Subcutaneous adipose tissue (tissue), 4 donors: ENCODE measurements around the gene KRT71. TPM values are rescaled to one million over a fixed set of nuclear protein-coding genes. Genes with fewer than 3 reads are reported as not detected.

Experiments used
- total RNA-seq, 4 donors: library from RNA; depleted of rRNA; stranded (reverse); fragments of >200 nt; gene quantifications; one replicate each; pipeline ENCODE4 v1.1.0, GENCODE V29; 2016
- TF ChIP-seq, protein P1 (sequence below): fragments of 450-650 bp; IDR thresholded peaks from one replicate; pipeline ENCODE4 v1.5.1; 2016; ENCODE audit warnings: low read depth, mild to moderate bottlenecking, control low read depth, antibody characterized with exemption, moderate library complexity

KRT71 gene
- total RNA-seq, 4 donors from 2014 or later = not detected

DNA sequence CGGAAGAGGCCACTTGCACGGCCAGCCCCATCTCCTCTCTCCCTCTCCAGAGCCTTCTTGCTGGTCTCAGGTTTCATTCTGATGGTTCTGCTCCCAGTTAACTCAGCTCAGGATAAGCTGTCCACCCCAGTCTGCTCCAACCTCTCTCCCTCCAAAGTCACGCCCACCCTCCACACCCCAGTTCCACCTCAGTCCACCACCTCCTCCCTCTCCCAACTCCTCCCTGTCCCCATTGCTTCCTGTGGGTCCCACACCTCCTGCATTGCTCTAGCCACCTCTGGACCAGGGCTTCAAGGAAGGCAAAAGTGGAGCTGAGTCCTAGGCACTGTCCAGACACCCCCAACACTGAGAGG lies 13.1 kb downstream of the KRT71 start:
- TF ChIP-seq, protein P1, sequence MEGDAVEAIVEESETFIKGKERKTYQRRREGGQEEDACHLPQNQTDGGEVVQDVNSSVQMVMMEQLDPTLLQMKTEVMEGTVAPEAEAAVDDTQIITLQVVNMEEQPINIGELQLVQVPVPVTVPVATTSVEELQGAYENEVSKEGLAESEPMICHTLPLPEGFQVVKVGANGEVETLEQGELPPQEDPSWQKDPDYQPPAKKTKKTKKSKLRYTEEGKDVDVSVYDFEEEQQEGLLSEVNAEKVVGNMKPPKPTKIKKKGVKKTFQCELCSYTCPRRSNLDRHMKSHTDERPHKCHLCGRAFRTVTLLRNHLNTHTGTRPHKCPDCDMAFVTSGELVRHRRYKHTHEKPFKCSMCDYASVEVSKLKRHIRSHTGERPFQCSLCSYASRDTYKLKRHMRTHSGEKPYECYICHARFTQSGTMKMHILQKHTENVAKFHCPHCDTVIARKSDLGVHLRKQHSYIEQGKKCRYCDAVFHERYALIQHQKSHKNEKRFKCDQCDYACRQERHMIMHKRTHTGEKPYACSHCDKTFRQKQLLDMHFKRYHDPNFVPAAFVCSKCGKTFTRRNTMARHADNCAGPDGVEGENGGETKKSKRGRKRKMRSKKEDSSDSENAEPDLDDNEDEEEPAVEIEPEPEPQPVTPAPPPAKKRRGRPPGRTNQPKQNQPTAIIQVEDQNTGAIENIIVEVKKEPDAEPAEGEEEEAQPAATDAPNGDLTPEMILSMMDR = no peak

DNA sequence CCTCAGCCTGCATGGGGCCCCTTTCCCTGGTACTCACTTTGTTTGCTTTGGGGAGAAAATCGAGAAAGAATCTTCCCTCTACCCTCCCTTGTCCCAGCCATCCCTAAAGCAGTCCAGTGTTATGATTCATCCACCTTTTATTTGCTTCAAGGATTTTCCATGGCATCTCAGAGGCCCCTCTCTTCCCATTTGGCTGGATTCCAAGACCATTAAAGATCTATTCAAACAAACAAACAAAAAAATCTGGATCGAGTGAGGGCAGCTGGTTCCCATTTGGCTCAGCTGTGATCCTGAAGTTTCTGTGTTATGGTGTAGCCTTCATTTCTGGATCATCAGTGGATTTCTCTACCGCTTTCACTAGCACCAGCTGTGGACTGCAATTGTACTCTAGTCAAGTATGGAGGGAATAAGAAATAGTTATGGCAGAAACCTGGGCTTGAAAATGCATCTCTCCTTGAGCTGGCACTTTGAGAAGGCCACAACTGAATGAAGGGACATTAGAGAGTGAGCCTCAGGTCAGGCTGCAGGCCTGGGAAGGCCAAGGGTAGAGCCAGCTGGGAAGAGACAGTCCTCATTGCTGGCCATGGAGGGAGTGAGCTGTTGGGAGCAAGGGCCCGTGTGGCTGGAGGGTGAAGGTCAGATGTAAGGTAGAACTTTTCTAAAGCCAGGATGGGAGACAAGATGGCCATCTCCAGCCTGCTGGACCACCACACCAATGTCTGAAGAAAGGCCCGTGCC lies 13.7 kb downstream of the KRT71 start:
- TF ChIP-seq, protein P1 = no peak

DNA sequence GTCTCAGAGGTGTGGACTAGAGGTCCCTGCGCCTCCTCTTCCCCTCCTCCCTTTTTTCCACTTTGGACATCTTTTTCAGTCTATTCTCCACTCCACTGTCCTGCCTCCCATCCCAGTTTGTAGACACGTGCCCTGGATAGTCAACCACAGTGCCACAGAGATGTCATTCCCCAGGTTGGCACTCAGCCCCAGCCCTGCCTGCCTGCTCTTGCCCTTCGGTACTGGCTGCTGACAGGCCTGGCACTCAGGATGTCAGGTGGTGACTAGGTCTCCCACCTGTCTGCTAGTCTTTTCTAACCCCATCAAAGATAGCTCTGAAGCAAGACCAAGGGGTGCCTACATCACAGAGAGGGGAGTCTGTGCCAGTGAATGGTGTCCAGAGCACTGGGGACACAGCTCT lies 15.8 kb downstream of the KRT71 start:
- TF ChIP-seq, protein P1 = no peak

DNA sequence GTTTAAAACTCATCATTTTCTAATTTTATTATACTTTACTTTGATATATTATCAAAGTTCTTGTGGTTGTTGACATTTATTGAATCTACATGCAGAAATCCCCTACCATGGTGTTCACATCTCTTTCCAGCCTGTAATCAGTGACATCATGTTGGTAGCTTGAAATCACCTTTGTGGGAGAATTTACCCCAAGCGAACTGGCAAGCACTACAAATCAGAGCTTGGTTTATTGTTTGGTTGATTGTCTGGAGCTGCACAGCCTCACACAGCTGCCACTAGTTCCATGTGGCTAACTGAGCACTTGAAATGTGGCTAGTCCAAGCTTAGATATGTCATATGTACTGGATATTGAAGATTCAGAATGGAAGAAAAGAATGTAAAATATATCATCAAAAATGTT lies 17.4 kb downstream of the KRT71 start:
- TF ChIP-seq, protein P1 = no peak

DNA sequence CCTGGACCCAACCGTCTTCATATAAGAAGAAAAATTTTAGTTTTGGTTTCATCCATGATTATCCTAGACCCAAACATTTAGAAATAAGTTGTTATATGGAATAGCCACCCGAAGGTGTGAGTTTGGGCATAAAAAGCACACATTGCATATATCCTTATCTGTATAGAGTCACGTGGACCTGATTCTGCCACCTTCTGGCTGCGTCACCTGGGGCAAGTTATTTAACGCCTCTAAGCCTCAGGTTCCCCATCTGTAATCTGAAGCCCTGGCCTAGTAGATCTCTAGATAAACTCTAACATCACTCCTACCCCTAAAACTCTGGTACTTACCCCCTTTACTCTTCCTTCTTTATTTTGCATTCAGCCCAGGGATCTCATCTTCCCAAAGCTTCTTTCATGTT lies 18.5 kb downstream of the KRT71 start:
- TF ChIP-seq, protein P1 = no peak

DNA sequence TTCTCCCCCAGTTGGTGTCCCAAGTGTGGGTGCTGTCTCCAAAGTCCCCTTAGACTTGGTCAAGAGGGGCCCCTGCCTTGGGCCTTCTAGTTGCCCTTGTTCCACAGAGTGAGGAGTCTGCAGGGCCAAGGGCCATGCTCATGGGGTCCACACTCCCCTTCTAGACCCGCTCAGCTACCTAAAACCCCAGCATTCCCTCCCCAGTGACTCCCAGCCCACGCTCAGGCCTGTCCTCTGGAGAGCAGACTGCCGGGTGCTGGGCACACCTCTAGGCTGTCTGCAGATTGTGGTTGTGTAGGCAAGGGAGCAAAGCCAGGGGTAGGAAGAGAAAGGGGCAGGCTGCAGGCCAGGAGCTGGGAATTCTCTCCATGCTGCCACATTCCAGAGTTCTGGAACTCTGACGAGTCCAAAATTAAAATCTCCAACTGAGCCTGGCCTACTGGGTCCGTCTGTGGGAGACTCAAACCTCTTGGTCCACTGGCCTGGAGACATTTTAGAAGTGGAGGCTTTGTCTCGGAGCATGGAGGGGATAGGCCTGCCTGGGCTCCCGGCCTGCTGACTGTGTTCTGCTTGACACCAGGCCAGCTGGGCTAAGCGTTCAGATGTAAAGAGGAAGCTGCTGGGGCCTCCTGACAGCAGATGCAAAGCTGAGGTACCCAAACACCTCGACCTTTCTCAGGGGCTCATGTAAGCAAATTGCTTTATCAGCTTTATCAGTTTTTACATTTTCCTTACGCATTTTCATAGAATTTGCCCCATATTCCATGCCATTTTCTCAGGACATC lies 19.1 kb downstream of the KRT71 start:
- TF ChIP-seq, protein P1 = no peak

DNA sequence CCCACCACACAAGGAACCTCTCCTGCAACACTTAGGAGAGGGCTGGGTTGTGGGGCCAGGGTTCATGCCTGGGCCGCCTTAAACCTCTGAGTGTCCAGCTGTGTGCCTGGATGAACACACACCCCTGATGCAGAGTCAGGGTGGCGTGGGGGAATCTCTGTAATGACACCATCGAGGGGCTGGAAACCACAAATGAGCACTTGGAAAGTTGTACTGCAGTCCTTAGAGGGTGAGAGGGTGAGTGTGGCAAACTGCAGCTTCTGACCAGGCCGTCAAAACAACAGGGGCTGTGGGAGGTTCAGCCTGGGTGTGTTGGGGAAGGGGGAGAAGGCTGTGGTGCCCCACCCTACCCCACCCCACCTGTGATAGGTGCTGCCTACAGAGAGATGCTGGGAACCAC lies 20.3 kb downstream of the KRT71 start:
- TF ChIP-seq, protein P1 = no peak
